Activated naive CD8-positive, alpha-beta T cell treated with anti-CD3 and anti-CD28 coated beads for 36 hours (primary cell): ENCODE data around the gene ADAMTS9. TPM values are rescaled to one million over a fixed set of nuclear protein-coding genes. Genes with fewer than 3 reads are reported as not detected.

Source experiments
- DNase-seq: peaks from one replicate; pipeline ENCODE4 v3.0.0; 2021
- H3K27ac Mint-ChIP-seq: one replicate; pipeline ENCODE4 v1.8.0; 2022; ENCODE audit warnings: mild to moderate bottlenecking, moderate library complexity, mixed read lengths
- H3K27me3 Mint-ChIP-seq: one replicate; pipeline ENCODE4 v1.8.0; 2022; ENCODE audit warnings: mild to moderate bottlenecking, mixed read lengths
- H3K36me3 Mint-ChIP-seq: one replicate; pipeline ENCODE4 v1.8.0; 2021; ENCODE audit warnings: mild to moderate bottlenecking, mixed read lengths
- H3K4me1 Mint-ChIP-seq: one replicate; pipeline ENCODE4 v1.8.0; 2021; ENCODE audit warnings: mixed read lengths
- H3K4me3 Mint-ChIP-seq: one replicate; pipeline ENCODE4 v1.8.0; 2022; ENCODE audit warnings: mild to moderate bottlenecking, moderate library complexity, mixed read lengths
- H3K9me3 Mint-ChIP-seq: one replicate; pipeline ENCODE4 v1.8.0; 2022; ENCODE audit warnings: mixed read lengths
- total RNA-seq, 2 experiments: library from RNA; stranded (reverse); gene quantifications; one replicate each; pipeline ENCODE4 v1.2.3, GENCODE V29; 2021

Gene ADAMTS9
- total RNA-seq, 2 experiments from 2014 or later: not detected

DNA sequence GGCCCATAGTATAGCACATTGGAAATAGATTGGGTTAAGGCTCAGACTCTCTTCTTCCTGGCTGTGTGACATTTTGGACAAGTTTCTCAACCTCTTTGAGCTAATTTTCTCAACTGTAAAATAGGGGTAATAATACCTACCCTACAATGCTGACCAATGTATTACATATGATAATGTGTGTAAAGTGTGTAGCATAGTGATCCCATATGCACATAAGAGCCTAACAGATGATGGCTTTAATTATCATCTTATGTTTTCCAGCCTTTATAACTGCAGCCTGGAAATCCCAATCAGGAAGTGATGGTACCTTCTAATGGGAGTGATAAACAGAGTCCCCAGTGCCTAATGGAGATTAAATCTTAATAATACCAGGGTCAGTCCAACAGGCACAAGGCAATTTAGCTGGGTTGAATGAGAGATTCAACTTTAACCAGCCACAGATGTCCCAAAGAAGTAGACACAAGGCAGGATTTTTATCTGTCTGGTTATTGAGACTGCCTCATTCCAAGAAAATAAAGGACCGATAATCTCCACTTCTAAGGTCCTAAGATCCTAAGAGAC, 12.0 kb downstream of the ADAMTS9 start:
- Mint-ChIP-seq H3K27ac (no peak overlapping the region), H3K4me1 (no peaks in the 10 kb centered on the region), H3K36me3 (no peaks in the 10 kb centered on the region), H3K27me3 (no peaks in the 10 kb centered on the region), H3K4me3 (no peak overlapping the region), H3K9me3 (no peaks in the 10 kb centered on the region)
- no peak for DNase-seq

DNA sequence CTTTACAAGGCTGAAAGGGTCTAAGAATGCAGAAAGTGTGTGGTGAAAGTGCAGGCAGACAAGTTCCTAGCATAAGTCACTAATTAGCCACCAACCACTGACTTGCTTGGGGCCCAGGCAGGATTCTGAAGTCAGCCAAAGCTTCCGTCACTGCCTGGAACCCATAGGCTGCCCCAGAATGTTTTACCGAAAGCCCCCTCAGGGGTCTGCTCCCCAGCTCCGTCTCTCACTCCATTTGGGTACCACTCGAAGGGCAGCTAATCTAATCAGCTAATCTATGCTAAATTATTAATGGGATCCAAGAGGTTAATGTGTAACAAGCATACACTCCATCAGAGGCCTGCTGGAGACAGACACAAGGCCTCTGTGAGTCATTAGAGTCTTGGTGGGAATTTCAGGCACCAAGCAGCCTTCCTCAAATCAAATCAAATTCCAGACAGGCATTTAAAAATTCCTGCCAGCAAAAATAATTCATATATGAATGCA, 13.2 kb downstream of the ADAMTS9 start:
- Mint-ChIP-seq H3K27me3 (no peaks in the 10 kb centered on the region), H3K4me1 (no peaks in the 10 kb centered on the region), H3K9me3 (no peaks in the 10 kb centered on the region), H3K4me3 (no peak overlapping the region), H3K27ac (no peak overlapping the region), H3K36me3 (no peaks in the 10 kb centered on the region)
- DNase-seq: no peak

DNA sequence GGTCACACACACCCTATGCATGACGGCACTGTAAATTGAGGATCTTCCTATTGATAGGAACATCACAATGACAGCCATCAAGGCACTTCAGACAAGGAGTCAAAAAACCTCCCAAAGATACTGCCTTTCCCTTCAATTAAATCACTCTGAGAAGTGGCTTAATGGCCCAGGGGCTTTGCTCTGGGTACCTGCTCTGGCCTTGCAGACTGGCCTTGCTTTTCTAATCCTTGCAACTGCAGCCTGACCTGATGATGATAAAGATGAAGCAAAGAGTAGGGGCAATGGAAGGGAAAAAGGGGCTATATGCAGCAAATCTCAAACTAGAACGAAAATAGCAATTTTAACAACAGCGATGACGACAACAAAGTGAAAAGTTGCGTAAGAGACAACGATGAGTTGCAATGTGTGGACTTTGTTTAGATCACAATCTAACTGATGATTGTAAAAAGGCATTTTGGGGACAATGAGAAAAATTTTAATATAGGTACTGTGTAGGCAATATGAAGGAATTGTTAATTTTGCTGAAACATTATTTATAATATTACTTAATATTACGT, 14.6 kb downstream of the ADAMTS9 start:
- Mint-ChIP-seq H3K36me3 (no peaks in the 10 kb centered on the region), H3K4me3 (no peak overlapping the region), H3K4me1 (no peaks in the 10 kb centered on the region), H3K27ac (no peak overlapping the region), H3K27me3 (no peaks in the 10 kb centered on the region), H3K9me3 (no peaks in the 10 kb centered on the region)
- no peak for DNase-seq

DNA sequence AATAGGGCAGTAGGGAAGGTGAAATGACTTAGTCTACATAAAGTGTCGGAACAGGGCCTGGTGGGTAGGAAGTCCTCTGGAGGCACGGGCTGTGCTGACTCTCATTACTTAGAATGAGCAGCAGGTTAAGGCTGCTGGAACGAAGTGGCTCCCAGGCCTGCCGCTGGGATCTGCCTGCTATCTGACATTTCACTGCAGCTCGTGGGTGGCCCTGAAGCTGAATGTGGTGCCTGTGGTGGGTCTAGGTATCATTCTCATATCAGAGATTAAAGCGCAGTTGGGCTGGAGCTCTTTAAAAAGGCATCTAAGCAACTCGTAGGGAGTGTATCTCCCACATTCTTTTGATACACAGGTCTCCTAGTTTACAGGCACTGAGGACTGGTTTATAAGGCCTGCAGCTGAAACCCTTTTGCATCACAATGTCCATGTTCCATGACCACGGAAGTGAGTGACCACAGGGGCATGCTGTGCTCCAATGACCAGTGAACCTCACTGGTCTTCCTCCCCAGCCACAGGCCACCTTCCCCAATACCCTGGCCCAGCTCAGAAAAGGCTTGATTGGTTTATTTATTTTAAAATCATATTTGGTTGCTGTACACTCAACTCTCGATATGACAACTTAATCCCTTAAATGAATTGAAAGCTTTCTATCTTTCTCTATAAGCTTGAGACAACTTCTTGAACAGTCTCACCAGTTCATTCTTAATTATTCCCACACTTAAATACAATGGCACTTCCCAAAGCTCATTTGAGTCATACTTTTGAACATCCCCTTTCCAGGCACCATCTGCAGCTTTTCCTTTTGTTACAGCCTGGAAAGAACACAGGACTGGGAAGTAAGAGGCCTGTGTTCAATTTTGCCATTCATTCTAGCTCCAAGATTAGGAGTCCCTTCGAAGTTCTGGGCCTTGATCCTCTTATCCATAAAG, 19.0 kb downstream of the ADAMTS9 start:
- Mint-ChIP-seq H3K4me1 (no peaks in the 10 kb centered on the region), H3K27me3 (no peaks in the 10 kb centered on the region), H3K36me3 (no peaks in the 10 kb centered on the region), H3K27ac (no peak overlapping the region), H3K9me3 (no peaks in the 10 kb centered on the region), H3K4me3 (no peak overlapping the region)
- no peak for DNase-seq

DNA sequence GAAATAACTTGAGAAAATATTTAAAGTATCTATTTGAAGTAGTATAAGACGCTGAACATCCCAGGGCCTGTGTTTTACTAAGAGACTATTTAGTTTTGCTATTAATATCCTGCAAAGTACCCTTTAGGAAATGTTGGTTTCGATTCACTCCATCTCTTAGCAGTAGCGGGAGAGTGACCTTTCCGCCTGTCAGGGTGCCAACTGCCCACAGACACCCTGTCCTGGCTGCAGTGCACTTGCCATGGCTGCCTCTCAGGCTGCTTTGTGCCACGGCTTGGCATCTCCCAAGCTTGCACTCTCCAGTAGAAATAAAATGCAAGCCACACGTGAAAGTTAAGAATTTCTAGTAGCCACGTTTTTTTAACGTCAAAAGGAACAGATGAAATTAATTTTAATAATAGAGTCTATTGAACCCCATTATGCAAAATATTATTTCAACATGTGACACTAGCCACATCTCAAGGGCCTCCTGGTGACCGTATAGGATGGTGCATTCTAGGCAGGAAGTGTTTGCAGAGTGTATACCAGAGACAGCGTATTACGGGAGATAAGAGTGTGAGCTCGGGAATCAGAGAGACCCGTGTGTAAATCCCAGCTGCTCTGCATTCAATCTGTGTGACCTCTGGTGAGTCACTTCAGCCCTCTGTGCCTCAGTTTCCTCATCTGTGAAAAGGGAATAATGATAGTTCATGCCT, 19.8 kb downstream of the ADAMTS9 start:
- H3K4me3 Mint-ChIP-seq: no peak overlapping the region
- H3K36me3 Mint-ChIP-seq: no peaks in the 10 kb centered on the region
- DNase-seq: no peak
- H3K27me3 Mint-ChIP-seq: no peaks in the 10 kb centered on the region
- H3K9me3 Mint-ChIP-seq: no peaks in the 10 kb centered on the region
- H3K4me1 Mint-ChIP-seq: no peaks in the 10 kb centered on the region
- no peak overlapping the region for H3K27ac Mint-ChIP-seq

DNA sequence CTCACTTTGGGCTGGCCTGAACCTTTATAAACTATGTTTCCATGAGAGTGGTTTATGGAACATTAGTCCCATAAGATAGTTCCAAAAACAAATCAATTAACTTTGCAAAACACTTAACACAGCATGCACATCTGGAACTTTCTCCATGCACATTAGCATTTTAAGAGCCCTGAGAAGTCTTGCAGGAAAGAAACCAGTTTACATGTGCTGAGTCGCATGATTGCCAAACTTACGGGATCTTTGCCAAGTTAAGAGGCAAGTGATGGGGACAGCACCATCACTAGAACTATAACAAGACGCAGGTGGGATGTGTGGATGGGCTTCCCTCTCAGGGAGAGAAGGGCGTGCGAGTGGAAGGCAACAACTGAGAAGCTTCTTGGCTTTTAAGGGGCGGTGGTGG, 20.7 kb downstream of the ADAMTS9 start:
- H3K27ac Mint-ChIP-seq: no peak overlapping the region
- DNase-seq: no peak
- H3K9me3 Mint-ChIP-seq: peaks cover 4% of the 10 kb centered on the region
- H3K27me3 Mint-ChIP-seq: no peaks in the 10 kb centered on the region
- H3K4me1 Mint-ChIP-seq: no peaks in the 10 kb centered on the region
- H3K36me3 Mint-ChIP-seq: no peaks in the 10 kb centered on the region
- H3K4me3 Mint-ChIP-seq: no peak overlapping the region

DNA sequence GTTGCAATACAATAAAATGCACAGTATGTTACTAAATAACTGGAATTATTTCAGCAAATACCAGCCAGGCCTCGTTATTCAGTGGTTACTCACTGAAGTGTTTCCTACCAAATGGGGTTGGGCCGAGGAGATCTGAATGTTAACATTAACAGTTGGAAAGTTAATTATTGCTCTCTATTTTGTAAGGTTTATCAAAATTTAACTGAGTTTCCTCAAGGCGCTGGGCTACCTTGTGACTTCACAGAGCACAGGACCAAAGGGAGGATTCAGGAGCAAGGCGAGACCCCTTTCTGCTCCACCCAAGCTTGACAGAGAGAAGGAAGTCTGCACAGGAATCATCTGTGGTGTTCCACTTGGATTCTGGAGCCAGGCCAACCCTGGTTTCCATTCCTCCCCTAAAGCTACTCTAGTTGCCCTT, 21.6 kb downstream of the ADAMTS9 start:
- Mint-ChIP-seq H3K27me3 (no peaks in the 10 kb centered on the region), H3K4me1 (no peaks in the 10 kb centered on the region), H3K9me3 (peaks cover 8% of the 10 kb centered on the region), H3K36me3 (no peaks in the 10 kb centered on the region), H3K27ac (no peak overlapping the region), H3K4me3 (no peak overlapping the region)
- DNase-seq: no peak

DNA sequence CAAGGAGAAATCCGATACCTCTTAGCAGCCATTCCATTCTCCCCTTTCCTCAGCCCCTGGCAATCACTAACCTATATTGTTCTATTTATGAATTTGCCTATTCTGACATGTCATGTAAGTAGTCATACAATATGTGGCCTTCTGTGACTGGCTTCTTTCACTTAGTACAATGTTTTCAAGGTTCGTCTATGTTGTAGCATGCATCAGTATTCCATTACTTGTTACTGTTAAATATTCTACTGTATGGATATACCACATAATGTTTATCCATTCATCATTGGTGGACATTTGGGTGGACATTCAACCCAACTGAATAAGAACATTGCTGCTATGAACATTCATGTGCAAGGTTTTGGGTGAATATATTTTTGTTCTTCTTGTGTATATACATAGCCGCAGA, 23.4 kb downstream of the ADAMTS9 start:
- no peaks in the 10 kb centered on the region for H3K27me3 Mint-ChIP-seq
- no peaks in the 10 kb centered on the region for H3K36me3 Mint-ChIP-seq
- DNase-seq: no peak
- no peak overlapping the region for H3K4me3 Mint-ChIP-seq
- H3K27ac Mint-ChIP-seq: no peak overlapping the region
- peaks cover 8% of the 10 kb centered on the region for H3K9me3 Mint-ChIP-seq
- no peaks in the 10 kb centered on the region for H3K4me1 Mint-ChIP-seq

DNA sequence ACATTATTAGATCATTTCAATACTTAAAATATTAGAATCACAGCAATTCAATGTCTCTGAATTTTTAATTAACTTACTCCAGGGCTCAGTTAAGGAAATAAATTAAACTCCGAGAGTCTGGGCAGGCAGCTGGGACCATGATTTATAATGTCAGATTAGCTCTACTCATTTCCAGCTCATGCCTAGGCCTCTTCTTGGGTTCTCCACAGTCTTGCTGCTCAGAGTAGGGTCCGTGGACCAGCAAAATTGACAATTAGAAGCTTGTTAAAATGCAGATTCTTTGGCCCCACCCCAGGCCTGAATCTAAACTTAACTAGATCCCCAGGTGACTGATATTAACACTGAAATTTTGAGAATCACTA, 28.2 kb downstream of the ADAMTS9 start:
- Mint-ChIP-seq H3K4me3 (no peak overlapping the region), H3K9me3 (peaks cover 8% of the 10 kb centered on the region), H3K36me3 (no peaks in the 10 kb centered on the region), H3K27ac (no peak overlapping the region), H3K27me3 (no peaks in the 10 kb centered on the region), H3K4me1 (no peaks in the 10 kb centered on the region)
- DNase-seq: no peak

DNA sequence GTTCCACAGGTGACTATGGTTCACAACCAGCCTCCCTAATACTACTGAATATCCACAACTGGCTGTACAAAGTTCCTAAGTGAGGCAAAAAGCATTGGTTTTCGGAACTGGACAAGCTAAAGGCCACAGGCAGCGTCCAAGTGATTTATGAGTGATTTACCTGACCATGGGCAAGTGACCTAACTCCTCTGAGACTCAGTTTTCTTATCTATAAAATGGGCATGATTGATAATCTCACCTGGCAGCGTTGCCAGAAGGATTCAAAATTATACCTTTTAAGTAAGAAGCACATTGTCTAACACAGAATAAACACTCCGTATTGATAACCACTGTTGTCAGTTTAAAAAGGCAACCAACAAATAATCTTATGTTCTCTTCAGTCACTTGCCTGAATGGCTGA, 29.8 kb downstream of the ADAMTS9 start:
- peaks cover 8% of the 10 kb centered on the region for H3K9me3 Mint-ChIP-seq
- no peaks in the 10 kb centered on the region for H3K36me3 Mint-ChIP-seq
- no peak overlapping the region for H3K4me3 Mint-ChIP-seq
- no peak for DNase-seq
- H3K4me1 Mint-ChIP-seq: no peaks in the 10 kb centered on the region
- no peak overlapping the region for H3K27ac Mint-ChIP-seq
- H3K27me3 Mint-ChIP-seq: no peaks in the 10 kb centered on the region

DNA sequence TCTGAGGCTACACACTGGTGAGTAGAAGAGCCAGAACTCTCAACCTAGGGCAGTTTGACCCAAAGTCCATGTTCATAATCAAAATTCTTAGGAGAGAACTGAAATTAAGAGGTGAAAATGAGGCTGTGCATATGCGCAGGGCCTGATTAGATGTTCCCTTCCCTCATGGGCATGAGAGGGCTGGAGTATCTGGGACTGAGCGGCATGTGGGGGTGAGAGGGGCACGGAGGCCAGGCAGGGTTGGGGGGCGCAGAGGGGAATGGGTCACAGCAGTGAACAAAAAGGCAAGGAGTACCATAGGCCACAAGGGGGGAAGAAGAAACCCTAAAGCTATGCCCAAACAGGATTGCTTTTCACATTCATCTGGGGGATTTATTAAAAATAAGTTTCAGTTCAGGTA, 31.3 kb downstream of the ADAMTS9 start:
- no peak overlapping the region for H3K27ac Mint-ChIP-seq
- no peak for DNase-seq
- no peaks in the 10 kb centered on the region for H3K36me3 Mint-ChIP-seq
- H3K9me3 Mint-ChIP-seq: no peaks in the 10 kb centered on the region
- no peaks in the 10 kb centered on the region for H3K27me3 Mint-ChIP-seq
- no peak overlapping the region for H3K4me3 Mint-ChIP-seq
- no peaks in the 10 kb centered on the region for H3K4me1 Mint-ChIP-seq

DNA sequence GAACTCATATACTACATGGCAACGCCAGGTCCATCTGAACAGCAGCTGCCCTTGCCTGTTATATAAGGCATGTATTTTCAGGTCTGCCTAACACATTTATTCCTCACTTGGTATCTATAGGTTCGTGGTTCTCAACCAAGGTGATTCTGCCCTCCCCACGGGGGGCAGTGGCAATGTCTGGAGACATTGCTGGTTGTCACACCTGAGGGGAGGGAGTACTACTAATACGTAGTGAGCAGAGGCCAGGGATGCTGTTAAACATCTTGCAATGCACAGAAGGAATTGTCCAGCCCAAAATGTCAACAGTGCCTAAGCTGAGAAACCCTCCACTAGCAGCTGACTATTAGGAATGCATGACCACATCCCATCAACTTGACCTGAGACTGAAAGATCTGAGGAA, 32.6 kb downstream of the ADAMTS9 start:
- Mint-ChIP-seq H3K9me3 (no peaks in the 10 kb centered on the region), H3K27me3 (no peaks in the 10 kb centered on the region), H3K27ac (no peak overlapping the region), H3K36me3 (no peaks in the 10 kb centered on the region), H3K4me3 (no peak overlapping the region), H3K4me1 (no peaks in the 10 kb centered on the region)
- DNase-seq: no peak

DNA sequence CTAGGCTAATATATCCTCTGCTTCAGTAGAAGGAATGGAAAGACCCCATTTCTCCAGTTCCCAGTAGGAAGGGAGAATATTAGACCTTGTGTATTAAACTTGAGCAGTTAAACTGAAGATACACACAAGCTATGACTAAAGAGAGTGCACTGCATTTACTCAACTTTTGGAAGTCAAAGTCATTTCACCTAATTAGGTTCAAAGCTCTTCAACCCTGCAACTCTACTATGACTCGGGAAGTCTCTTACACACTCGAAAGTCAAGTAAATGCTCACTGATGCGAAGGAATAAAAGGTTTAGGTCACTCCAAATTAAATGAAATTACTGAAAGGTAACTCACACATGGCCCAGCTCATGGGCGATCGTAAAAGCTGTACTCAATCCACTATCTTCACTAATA, 33.8 kb downstream of the ADAMTS9 start:
- Mint-ChIP-seq H3K36me3 (no peaks in the 10 kb centered on the region), H3K27ac (no peak overlapping the region), H3K4me1 (no peaks in the 10 kb centered on the region), H3K27me3 (no peaks in the 10 kb centered on the region), H3K9me3 (no peaks in the 10 kb centered on the region), H3K4me3 (no peak overlapping the region)
- DNase-seq: no peak

DNA sequence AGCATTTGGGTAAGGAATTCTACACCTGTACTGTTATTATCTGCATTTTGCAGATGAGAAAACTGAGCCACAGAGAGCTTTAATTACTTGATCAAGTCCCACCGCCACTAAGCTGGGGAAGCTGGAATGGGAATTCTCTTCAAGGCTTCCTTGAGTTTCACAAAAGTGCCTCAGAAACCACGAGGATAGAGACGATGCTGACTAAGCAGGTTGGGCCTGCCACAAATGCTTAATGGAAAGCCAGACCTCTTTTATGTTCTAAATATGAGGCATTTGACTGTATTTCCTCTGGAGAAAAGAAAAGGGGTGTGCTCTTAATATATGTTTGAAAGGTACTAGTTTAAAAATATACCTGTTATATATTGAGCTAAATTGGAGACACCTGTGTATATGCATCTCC, 34.7 kb downstream of the ADAMTS9 start:
- Mint-ChIP-seq H3K27ac (no peak overlapping the region), H3K4me3 (no peak overlapping the region), H3K27me3 (no peaks in the 10 kb centered on the region), H3K4me1 (no peaks in the 10 kb centered on the region), H3K36me3 (no peaks in the 10 kb centered on the region), H3K9me3 (no peaks in the 10 kb centered on the region)
- no peak for DNase-seq

DNA sequence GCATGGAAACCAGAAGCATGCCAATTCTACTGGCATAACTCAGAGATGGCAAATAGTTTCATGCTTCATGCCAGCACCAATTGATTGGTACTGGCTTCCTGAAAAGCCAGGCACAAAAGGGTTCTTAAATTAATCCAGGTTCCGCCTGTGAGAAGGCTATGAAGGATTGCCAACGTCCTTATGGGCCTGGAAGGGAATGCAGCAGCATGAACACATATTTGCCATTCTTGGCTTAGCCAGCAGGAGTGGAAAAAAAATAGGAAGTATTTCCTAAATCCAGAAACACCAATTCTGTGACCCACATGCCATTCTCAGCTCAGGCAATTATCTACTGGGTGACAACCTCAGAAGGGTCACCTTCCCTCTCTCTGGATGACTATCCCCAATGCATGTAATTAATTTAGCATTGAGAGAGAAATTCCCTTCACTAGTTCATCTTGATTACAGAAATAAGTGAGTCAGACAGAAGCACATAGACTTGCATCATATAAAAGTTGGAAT, 36.0 kb downstream of the ADAMTS9 start:
- H3K36me3 Mint-ChIP-seq: no peaks in the 10 kb centered on the region
- H3K4me3 Mint-ChIP-seq: no peak overlapping the region
- H3K4me1 Mint-ChIP-seq: no peaks in the 10 kb centered on the region
- no peak for DNase-seq
- no peaks in the 10 kb centered on the region for H3K9me3 Mint-ChIP-seq
- H3K27ac Mint-ChIP-seq: no peak overlapping the region
- no peaks in the 10 kb centered on the region for H3K27me3 Mint-ChIP-seq
